Ectodermal cell (in vitro differentiated cells): ENCODE results near the gene NXPE3.

Experiments
- H3K27ac ChIP-seq: 2 replicates; pipeline ENCODE4 v1.7.0; 2013; ENCODE audit warnings: mild to moderate bottlenecking, low read depth, low read length; ENCODE audit not compliant: insufficient read depth, poor library complexity, severe bottlenecking
- H3K27me3 ChIP-seq: 2 replicates; pipeline ENCODE4 v1.7.0; 2013; ENCODE audit warnings: mild to moderate bottlenecking, low read length; ENCODE audit not compliant: insufficient read depth, control insufficient read depth, poor library complexity, severe bottlenecking
- H3K36me3 ChIP-seq: one replicate; pipeline ENCODE4 v1.7.0; 2013; ENCODE audit warnings: low read length; ENCODE audit not compliant: control insufficient read depth, insufficient read depth
- H3K4me1 ChIP-seq: one replicate; pipeline ENCODE4 v1.7.0; 2013; ENCODE audit warnings: low read length; ENCODE audit not compliant: control insufficient read depth, insufficient read depth
- H3K4me3 ChIP-seq: 2 replicates; pipeline ENCODE4 v1.7.0; 2013; ENCODE audit warnings: low read depth, low read length, control low read depth; ENCODE audit not compliant: insufficient read depth
- H3K9me3 ChIP-seq: 2 replicates; pipeline ENCODE4 v1.7.0; 2013; ENCODE audit warnings: mild to moderate bottlenecking, low read length, moderate library complexity; ENCODE audit not compliant: control insufficient read depth
- WGBS, 2 experiments: methylation state at CpG; one replicate each; pipeline ENCODE4 v1.1.7; 2013; ENCODE audit warnings: missing lambda C conversion rate in 2 of 2; 5-methylcytosine and 5-hydroxymethylcytosine counted together

The NXPE3 gene

DNA sequence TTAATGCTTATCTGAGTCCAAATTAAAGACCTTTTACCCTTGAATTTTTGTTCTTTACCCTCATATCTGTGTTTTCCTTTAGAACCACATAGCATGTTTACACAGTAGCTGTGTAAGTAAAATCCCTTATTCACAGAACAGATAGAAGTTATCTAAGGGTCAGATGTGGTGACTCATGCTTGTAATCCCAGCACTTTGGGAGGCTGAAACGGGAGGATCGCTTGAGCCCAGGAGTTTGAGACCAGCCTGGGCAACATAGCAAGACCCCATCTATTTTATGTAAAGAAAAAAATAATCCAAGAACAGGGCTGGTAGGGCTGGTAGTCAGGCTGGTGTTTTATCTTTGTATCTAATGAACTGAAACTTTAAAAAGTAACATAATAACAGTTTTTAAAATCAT lies 23.2 kb downstream of the NXPE3 start:
- no peak overlapping the region for H3K4me3 ChIP-seq
- H3K9me3 ChIP-seq, result no peaks in the 10 kb centered on the region
- no peaks in the 10 kb centered on the region for H3K4me1 ChIP-seq
- no peaks in the 10 kb centered on the region for H3K27me3 ChIP-seq
- WGBS, 2 experiments, result 76 to 96% methylated on average over 2 of the region's 2 CpGs
- H3K36me3 ChIP-seq, result peaks cover 4% of the 10 kb centered on the region
- no peak overlapping the region for H3K27ac ChIP-seq

DNA sequence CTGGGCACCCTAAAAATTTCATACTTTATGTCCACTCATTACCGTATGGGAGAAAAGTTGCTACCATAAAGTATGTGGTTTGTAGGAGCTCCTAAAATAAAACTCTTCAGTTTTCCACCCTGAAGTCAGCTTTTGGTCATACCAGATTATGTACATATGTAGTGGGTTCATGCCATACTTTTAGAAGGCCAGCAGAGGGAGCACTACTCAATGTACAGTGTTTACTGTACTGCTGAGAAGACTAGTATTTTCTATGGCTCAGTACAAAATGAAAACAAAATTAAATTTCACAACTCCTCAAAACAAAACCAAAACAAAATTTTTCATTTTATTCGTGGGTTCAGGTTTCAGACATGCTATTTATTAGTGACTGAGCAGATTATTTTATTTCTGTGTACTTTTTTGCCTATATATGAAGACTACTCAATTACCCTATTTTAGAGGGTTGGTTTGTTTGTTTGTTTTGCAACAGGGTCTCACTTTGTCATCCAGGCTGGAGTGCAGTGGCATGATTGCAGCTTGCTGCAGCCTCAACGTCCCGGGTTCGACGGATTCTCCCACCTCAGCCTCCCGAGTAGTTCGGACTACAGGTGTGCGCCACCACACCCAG lies 24.3 kb downstream of the NXPE3 start:
- peaks cover 4% of the 10 kb centered on the region for H3K36me3 ChIP-seq
- no peaks in the 10 kb centered on the region for H3K4me1 ChIP-seq
- no peaks in the 10 kb centered on the region for H3K27me3 ChIP-seq
- no peak overlapping the region for H3K4me3 ChIP-seq
- WGBS, 2 experiments, result 94 to 97% methylated on average over 7 to 8 of the region's 9 CpGs
- no peak overlapping the region for H3K27ac ChIP-seq
- H3K9me3 ChIP-seq, result no peaks in the 10 kb centered on the region

DNA sequence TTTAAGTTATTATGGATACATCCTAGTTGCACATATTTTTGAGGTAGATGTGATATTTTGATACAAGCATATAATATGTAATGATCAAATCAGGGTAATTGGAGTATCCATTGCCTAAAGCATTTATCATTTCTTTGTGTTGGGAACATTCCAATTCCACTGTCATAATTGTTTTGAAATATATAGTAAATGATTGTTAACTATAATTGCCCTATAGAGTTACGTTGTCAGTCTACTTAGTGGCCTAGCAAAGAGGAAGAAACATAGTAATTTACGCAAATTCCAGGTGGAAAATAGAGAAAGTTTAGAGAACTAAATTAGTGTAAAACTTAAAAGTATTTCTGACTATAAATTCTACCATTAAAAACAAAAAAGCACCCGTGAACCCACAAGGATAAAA lies 24.9 kb downstream of the NXPE3 start:
- H3K9me3 ChIP-seq, result no peaks in the 10 kb centered on the region
- H3K27me3 ChIP-seq, result no peaks in the 10 kb centered on the region
- no peak overlapping the region for H3K27ac ChIP-seq
- H3K36me3 ChIP-seq, result peaks cover 4% of the 10 kb centered on the region
- WGBS, 2 experiments, result 93 to 100% methylated on average over 3 of the region's 3 CpGs
- H3K4me3 ChIP-seq, result no peak overlapping the region
- H3K4me1 ChIP-seq, result no peaks in the 10 kb centered on the region

DNA sequence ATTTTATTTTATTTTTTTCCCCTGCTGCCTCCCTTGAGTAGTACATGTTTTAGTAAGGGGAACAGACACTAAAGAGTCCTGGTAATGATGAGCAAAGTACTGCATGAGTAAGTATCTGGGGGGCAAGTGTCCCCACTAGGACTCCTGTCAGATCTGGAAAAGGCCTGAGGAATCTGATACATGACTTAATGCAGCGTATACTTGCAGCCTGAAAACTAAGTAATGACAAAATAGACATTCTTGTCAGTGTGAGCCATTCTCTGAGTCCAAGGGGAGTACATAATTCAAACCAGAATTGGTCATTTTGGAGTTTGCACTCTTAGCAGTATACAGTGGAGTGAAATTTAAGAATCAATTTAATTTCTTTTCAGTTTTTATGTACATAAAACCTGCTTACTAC lies 27.5 kb downstream of the NXPE3 start:
- no peak overlapping the region for H3K27ac ChIP-seq
- no peaks in the 10 kb centered on the region for H3K9me3 ChIP-seq
- H3K4me1 ChIP-seq, result peaks cover 3% of the 10 kb centered on the region
- H3K36me3 ChIP-seq, result peaks cover 4% of the 10 kb centered on the region
- no peak overlapping the region for H3K4me3 ChIP-seq
- 92 to 95% methylated on average over 1 of the region's 1 CpG for WGBS, 2 experiments
- H3K27me3 ChIP-seq, result no peaks in the 10 kb centered on the region

DNA sequence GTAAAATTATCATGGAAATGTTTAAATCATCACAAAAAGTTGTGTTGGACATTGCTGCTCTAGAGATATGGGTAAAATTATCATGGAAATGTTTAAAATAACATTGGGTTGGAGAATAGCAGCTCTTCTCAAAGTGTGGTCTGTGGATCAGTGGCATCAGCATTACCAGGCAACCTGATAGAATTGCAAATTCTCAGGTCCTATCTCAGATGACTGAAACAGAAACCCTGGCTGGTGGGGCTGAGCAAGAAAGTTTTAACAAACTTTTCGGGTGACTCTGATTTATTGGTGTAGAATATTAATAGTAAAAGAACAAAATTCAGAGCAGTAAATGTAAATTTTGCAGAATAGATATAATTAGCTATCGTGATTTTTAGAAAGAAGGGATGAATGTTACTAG lies 28.9 kb downstream of the NXPE3 start:
- H3K27ac ChIP-seq, result no peak overlapping the region
- peaks cover 3% of the 10 kb centered on the region for H3K4me1 ChIP-seq
- 88 to 93% methylated on average over 2 of the region's 2 CpGs for WGBS, 2 experiments
- H3K36me3 ChIP-seq, result peaks cover 4% of the 10 kb centered on the region
- no peaks in the 10 kb centered on the region for H3K9me3 ChIP-seq
- H3K4me3 ChIP-seq, result no peak overlapping the region
- no peaks in the 10 kb centered on the region for H3K27me3 ChIP-seq

DNA sequence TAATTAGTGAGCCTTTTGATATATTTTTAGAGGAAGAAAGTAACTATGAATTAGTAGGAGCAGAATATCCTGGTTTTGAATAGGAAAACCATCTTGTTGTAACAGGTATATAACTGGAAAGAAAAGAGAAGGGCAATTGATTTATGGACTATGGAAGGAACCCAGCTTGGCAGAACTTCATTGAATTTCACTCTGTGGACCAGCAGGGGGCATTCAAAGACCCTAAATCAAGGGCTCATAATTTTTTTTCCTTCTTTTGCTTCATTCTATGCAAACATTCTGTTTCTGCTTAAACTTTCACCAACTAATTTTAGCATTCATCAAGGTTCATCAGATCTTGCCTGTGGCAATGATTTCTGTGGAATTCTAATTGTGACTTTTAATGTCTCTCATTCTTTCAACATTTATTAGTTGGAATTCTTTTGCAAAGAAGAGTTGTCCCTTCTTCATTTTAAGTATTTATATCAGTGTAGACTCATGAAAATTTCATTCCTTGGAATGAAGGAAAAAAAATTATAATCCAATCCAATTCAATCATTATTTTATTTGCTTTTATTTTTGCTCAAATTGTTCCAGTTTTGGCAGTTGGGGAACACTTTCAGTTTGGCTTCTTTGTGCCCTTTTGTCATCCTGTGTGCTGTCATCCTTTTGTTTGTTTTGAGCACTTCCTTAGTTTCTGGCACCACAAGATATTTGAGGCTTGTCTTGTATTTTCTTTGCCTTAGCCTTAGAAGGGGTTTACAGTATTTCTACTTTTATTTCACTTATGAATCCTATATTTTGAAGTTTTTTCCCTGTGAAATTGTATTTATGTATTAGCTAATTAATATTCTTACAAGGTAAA lies 30.4 kb downstream of the NXPE3 start:
- H3K27ac ChIP-seq, result no peak overlapping the region
- no peak overlapping the region for H3K4me3 ChIP-seq
- H3K9me3 ChIP-seq, result no peaks in the 10 kb centered on the region
- H3K4me1 ChIP-seq, result peaks cover 3% of the 10 kb centered on the region
- H3K36me3 ChIP-seq, result no peaks in the 10 kb centered on the region
- no peaks in the 10 kb centered on the region for H3K27me3 ChIP-seq

DNA sequence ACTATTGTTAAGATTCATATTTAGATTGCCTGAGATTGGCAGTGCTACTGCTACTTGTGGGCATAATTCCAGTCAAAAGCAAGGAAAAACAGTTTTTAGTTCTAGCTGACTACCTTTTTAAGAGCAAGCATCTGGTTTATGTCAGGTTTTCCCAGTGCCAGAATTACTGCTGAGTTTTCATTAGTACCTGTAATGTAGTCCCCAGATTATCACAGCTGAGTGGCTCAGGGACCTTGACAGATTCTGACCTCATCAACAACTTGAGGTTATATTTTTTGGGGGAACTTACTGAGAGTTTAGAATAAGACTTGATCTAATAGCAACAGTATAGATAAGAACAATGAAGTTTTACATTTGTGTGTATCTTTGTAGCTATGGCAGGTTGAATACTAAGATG lies 31.0 kb downstream of the NXPE3 start:
- no peaks in the 10 kb centered on the region for H3K27me3 ChIP-seq
- H3K9me3 ChIP-seq, result no peaks in the 10 kb centered on the region
- no peaks in the 10 kb centered on the region for H3K36me3 ChIP-seq
- peaks cover 3% of the 10 kb centered on the region for H3K4me1 ChIP-seq
- no peak overlapping the region for H3K27ac ChIP-seq
- H3K4me3 ChIP-seq, result no peak overlapping the region

DNA sequence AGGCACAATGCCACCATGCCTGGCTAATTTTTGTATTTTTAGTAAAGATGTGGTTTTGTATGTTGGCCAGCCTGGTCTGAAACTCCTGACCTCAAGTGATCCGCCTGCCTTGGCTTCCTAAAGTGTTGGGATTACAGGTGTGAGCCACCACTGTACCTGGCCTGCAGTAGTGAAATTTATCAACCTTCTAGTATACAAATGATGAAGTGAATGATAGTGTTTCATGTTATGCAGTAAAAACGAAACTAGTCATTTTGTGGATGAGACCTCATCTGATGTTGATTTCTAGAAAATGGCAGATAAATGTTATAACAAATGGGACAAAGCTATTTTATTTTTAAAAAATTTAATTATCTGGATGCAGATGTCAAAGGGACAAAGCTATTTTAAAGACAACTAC lies 32.9 kb downstream of the NXPE3 start:
- WGBS, 2 experiments, result 92 to 96% methylated on average over 2 of the region's 2 CpGs
- H3K4me3 ChIP-seq, result no peak overlapping the region
- no peak overlapping the region for H3K27ac ChIP-seq
- H3K36me3 ChIP-seq, result no peaks in the 10 kb centered on the region
- H3K27me3 ChIP-seq, result no peaks in the 10 kb centered on the region
- no peaks in the 10 kb centered on the region for H3K9me3 ChIP-seq
- peaks cover 3% of the 10 kb centered on the region for H3K4me1 ChIP-seq

DNA sequence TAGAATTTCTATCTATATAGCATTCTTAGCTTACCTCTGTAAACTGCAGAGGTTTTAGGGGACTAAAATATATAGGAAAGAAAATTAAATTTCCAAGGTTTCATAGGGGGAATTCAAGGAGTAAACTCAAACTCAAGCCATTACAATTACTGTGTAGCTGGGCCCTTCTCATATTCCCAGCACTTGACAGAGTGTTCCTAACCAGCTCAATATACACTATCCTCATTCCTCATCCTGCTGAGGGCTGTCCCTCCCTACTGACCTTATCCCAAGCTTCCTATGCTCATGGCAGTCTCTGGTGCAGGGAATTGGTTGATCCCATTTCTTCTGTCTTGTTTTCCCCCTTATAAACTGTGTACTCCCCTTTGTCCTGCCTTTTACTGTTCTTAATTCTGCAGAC lies 33.9 kb downstream of the NXPE3 start:
- no peaks in the 10 kb centered on the region for H3K9me3 ChIP-seq
- no peak overlapping the region for H3K27ac ChIP-seq
- no peak overlapping the region for H3K4me3 ChIP-seq
- no peaks in the 10 kb centered on the region for H3K36me3 ChIP-seq
- peaks cover 3% of the 10 kb centered on the region for H3K4me1 ChIP-seq
- no peaks in the 10 kb centered on the region for H3K27me3 ChIP-seq

DNA sequence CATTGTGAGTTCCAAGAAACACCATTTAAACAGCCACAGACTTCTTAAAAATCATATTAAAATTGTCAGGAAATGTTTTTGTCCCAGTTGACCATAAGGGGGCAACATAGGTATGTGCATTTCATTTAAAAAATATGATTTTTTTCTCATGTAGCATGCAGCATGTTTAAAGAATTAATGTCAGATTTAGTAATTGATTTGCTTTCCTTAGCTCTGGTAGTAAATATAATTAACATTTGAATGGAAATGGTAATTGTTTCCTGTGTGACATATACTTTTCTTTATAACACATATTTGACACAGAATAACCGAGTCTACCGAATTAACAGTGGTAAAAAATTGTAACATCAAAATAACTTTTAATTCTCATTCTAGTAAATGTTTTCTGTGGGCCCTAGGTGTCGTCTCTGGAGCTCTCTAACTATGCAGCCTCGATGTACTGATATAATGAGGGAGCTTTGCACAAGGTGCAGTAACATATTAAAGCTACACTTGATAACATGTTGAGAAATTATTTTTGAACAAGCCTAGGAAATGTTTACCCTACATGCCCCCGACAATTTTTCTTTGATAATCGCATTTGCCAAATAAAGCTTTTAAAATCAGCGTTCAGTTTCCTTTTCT lies 34.9 kb downstream of the NXPE3 start:
- 95 to 97% methylated on average over 5 of the region's 7 CpGs for WGBS, 2 experiments
- Histone ChIP-seq H3K27me3 (no peaks in the 10 kb centered on the region), H3K4me1 (peaks cover 3% of the 10 kb centered on the region), H3K4me3 (no peak overlapping the region), H3K27ac (no peak overlapping the region), H3K9me3 (no peaks in the 10 kb centered on the region), H3K36me3 (no peaks in the 10 kb centered on the region)
